ENCODE data around the gene IRAK3.
"Not testable (repeated sequence)": the region's sequence is repeated elsewhere in the genome, so short reads cannot be mapped to it uniquely, and the experiment has no call there.

Gene IRAK3

DNA sequence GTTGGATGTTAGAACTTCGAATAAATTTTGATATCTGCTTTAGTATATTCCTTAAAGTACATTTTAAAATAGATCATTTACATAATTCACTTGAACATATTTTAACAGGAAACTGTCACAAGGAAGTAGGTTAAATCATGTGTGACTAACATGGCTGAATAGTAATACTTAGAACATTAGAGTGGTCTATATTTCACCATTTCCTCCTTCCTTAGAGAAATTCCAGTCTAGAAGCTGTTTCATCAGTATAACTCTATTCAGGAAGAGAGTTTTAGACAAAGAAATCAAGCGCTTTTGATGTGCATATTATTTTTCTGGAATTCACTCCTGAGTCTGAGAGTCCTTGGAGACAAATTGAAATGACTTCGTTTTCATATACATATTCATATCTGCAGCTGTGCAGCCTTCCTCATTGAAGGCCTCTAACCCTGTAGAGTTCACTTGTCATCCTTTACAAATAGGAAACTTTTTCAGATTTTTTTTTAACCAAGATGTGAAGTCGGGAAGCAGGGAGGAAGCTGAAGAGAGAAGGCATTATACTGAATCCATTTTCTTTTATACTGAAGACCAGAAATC, 28.4 kb downstream of the IRAK3 start:
- no peak for DNase-seq

DNA sequence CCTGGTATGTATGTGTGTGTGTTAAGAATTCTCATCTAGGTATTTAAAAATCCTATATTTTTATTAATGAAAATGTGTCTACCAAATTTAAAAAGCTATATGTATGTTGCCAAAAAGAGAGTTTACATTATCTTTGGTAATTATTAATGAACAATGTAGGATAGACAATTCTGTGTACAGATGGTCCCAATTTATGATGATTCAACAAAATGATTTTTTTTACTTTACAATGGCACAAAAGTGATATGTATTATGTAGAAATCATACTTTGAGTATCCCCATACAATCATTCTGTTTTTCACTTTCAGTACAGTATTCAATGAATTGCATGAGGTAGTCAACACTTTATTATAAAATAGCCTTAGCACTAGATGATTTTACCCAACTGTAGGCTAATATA, 39.4 kb downstream of the IRAK3 start:
- DNase-seq = no peak

DNA sequence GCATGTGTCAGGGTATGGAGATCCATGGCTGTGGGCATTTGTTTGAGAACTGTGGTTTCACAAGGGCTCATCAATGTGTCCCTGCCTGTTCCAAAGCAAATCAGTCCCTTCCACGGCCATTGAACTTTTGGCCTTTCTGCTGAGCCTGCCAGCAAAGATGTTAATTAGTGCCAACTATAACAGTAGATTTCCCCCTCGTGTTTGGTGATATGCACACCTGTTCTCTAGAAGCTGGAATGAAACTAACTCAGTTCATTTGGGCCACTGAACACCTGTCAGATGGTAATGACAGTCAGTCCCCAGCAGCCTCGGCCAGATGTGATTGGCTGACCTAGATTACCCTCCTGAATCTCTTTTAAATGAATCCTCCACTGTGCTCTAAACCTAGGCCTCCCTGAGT, 43.2 kb downstream of the IRAK3 start:
- peak; percentile 5 for DNase-seq

DNA sequence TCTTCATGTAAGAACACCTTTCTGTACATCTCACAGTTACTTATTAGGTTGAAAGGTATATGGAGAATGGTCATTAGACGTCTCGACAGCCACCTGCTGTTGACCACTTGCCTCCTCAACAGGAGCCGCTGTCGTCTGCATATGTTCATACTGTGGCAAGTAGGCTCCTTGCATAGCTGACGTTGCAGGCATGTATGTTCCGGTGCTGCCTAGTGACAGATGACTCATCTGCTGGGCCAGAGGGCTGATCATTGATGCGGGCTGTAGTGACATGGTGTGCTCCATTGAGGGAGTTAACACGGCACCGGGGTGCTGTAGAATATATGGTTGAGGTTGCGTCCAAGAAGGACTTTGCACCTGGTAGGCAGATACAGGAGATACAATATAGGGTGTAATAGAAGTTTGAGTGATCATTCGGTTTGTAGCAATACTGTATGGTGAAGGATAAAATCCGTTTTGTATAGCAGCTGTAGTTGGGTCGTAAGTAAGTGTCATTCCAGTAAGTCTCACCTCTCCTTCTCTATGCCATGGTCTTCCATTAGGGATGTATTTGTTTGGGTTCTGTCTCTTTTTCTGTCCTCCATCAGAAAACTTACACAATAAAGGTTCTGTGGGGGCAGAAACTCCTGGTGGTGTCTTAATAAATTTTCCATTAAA, 45.2 kb downstream of the IRAK3 start:
- not testable (repeated sequence) for DNase-seq

DNA sequence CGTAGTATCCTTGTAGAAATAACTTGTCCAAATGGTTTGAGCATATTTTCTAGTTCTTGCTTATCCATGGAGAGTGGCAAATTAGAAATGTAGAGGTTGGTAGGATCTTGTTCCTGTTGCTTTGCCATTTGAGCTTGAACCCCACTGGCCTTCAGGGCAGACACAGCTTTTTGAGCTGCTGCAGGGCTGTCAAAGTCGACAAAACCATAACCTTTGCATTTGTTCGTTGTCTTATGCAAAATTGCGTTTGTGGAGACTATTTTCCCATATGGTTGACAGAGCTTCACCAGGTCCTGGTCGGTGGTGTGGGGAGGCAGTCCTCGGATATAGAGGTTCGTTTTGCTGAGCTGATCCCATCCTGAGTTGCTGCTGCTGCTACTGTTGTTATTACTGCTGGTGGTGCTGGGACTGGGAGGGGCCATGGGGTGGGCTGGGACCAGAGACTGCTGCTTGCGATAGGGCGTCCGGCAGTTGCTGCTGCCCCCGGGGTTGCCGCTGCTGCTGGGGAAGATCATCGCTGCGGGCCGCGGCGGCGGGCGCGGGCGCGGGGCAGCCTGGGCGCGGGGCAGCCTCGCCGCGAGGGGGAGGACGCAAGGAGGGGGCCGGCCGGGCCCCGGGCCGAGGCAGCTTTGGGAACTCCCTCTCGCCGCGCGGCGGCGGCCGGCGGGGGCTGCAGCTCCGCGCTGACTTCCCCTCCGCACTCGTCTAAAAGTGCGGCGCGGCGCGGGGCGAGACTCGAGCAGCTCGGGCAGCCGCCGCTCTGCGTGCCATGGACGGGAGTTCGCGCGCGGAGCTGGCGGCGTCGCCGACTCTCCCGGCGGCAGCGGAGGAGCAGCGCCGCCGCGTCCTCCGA, 46.0 kb downstream of the IRAK3 start:
- peak; percentile 13 for DNase-seq

DNA sequence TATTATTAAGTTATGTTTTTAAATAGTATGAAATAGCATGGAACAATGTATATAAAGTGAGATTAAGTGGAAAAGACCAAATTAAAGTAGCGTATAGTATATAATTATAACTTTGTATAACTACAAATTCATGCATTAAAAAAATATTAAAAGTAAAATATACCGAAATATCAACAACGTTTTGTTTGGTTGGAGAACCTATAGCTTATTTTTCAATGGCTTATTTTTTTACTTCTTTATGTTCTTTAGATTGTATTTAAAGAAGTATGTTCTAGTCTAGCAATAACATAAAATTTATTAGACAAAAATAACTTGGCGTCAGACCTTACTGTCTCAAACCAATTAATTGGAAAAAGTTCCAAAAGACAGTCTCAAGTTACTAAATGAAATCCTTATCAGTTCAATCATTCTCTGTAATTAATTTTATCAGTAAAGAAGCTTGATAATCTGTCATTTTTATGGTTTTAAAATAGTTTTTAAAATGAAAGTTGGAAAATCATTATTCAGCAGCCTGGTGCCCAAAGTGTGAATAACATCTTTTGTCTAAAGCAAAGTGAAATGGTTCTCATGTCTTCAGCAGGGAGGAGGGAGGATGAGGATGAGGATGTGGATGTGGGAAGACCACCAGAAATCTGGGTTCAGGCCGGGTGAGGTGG, 46.7 kb downstream of the IRAK3 start:
- no peak for DNase-seq

DNA sequence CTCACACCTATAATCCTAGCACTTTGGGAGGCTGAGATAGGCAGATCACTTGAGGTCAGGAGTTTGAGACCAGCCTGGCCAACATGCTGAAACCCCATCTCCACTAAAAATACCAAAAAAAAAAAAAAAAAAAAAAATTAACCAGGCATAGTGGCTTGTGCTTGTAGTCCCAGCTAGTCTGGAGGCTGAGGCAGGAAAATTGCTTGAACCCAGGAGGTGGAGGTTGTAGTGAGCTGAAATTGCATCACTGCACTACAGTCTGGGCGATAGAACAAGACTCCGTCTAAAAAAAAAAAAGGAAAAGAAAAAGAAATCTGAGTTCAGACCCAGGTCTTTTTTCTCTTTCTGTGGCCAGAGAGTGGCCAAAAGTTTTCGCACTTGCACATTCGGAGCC, 47.3 kb downstream of the IRAK3 start:
- not testable (repeated sequence) for DNase-seq

DNA sequence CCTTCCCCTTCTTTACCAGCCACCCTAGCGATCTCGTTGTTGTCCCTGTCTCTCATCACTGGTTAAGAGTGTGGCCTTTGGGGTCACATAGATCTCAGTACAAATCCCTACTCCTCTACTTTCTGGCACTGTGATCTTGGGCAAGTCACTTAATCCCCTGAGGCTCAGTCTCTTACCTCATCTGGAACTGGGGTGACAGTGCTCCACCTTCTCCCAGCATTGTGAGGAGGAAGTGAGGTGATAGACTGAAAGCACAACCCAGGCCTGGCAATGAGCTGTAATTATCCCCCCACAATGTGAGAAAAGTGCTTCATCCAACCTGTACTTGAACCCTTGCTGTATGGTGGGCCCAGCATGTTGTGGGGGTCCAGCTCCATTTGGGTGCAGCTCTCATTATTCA, 48.0 kb downstream of the IRAK3 start:
- no peak for DNase-seq

DNA sequence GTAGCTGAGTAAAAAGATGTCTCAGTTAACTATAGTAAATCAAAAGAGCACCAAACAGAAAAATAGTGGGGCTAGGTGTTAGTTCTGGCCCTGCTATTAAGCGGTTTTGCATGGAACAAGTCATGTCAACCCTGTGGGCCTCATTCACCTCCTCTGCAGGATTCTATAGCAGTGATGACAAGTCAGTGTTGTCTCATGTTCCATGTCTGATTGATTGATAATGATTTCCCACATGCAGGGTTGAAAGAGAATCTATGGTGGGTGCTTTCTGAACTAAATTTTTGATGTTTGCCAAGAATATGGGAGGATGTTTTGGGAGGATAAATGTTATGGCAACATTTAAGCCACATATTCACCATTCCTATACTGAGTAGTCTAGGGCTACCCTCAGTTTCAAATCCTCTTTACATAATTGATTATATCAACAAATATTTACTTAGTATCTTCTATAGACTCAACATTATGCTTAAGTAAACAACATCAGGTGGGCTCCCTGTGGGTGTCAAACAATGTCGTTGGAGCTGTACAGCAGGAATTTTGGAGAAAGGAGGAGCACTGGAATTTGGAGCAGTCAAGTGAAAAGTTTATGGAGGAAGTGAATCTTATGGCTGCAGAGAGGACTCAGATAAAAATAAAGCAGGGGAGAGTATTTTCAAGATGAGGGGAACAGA, 48.6 kb downstream of the IRAK3 start:
- no peak for DNase-seq

DNA sequence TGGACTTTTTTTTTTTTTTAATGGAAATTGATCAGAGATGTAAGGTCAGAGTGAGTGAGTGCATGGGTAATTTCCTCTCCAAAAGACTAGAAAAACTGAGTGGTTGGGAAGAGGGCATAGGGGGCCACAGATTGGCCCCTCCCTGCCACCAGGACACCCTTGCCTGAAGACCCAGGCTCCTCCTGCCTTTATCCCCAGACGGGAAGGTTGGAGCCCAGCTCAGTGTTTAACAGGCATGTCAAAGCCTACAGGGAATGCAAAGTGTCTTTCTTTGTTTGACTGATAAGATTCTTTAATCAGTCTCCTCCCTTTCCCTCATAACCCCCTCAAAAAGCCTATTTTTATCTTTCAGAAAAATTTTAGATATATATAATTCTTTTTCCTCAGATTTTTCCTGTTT, 50.3 kb downstream of the IRAK3 start:
- no peak for DNase-seq

DNA sequence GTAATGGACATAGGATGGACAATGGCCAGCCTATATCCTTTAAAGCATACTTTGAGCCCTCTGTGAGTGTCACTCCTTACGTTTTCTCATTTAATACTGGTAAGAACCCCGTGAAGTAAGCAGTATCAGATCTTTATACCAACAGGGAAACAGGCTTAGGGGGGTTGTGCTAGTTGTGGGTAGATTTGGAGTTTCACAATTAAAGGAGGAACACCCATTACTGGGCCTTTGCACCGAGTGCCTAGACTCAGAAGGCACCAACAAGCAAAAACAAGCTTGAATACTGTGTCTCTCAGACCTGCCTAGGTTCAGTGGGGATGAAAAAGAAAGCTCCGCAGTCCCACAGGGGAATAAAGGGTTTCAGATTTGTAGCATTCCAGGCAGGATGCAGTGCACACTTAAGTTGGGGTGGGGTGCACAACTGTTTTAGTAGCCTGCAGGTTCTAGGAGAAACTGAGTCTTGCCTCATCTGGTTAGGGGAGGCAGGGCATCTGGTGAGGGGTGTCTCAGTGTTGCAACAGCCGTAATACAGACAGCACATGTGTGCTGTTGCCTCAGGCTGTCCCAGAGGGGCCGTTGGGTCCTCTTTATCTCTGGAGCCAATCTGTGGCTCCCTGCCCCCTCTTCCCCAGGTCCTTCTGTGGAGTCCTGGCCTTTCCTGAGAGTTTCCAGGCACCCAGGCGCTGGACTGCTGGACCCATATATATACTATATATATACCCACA, 51.2 kb downstream of the IRAK3 start:
- DNase-seq = no peak

DNA sequence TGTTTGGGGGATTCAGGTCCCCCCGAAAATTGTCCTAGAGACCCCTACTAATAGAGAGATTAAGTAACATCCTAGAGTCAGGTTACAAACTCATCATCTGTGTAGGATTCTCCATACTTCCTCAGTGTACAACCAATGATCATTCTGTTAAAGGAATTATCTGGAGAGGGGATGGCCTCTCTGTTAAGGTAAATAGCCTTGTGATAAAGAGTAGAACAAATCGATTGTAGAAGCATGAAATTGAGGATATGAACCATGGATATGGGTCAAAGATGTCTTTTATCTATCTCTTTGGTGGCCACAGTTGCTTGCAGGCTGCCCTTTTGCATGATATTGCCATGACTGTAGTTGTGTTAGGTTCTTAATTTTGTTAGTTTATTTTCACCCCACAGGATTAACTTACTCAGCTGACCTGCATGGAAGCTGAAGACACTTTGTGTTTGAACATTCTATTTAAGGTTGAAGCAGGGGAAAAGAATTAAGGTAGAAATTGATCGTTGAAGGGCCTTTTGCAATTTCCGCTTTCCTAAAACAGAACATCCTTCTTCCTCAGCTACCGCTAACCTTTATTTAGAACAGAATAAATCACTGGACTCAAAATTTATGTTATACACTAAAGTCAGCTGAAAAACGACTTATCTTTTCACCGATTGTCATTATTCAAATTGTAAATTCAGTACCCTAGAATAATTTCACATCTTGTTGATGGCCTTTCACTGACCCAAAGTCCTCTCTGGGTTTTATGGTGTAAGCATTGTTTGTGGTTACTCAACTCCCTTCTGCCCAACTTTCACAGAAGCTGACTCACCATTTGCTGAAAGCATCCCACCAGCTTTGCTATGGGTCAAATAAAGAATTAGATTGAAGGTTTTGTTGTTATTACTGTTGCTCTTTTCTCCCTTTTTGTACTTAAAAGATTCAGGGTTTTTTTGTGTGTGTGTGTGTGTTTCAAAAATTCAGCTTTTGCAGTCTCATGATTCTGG, 52.3 kb downstream of the IRAK3 start:
- DNase-seq = no peak

DNA sequence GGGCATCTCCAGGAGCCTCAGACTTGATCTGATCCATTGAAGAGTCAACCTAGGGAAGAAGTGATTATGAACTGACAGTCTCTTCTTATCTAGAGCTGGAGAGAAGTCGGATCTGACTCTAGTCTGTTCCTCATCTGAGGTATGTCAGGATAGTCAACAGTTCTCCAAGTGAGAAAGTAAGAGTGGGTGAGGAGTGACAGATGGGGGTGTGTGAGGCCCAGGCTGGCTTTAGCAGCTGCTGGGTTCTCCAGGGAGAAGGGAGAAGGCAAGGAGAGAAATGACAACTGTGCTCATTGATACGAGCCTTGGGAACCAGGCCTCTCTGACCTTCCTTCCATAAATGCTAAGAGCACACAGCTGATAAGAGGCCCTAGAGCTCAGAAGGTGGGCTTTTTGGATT, 53.3 kb downstream of the IRAK3 start:
- DNase-seq = no peak

DNA sequence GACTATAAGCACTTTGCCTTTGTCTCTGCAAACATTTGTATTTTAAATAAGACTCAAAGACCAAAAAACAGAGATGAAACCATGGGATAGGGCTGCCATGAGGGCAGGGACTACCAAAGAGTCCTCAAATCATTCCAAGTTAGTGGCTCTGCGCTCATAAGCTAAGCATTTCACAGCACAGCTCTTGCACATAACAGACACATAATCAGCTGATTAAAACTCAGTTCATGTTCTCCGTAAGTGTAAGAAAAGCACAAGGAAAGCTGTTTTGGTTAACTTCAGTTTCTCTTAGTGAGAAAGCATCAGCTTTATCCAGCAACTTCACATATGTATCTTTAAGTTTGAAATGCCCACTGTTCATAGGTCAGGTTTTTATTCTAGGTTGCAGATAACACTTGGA, 54.9 kb downstream of the IRAK3 start:
- no peak for DNase-seq

DNA sequence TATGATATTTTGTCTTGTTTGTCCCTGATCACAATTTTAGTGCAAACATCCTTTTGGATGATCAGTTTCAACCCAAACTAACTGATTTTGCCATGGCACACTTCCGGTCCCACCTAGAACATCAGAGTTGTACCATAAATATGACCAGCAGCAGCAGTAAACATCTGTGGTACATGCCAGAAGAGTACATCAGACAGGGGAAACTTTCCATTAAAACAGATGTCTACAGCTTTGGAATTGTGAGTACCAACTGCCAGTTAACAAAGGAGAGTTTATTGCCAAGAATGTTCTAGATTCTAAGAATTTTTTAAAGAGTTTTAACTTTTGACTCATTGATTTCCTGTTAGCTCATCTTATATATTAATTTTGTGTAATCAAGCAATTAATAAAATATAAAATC, 55.4 kb downstream of the IRAK3 start:
- DNase-seq = no peak

DNA sequence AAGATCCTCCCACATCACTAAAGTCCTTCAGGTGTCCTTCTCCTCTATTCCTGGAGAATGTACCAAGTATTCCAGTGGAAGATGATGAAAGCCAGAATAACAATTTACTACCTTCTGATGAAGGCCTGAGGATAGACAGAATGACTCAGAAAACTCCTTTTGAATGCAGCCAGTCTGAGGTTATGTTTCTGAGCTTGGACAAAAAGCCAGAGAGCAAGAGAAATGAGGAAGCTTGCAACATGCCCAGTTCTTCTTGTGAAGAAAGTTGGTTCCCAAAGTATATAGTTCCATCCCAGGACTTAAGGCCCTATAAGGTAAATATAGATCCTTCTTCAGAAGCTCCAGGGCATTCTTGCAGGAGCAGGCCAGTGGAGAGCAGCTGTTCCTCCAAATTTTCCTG, 58.7 kb downstream of the IRAK3 start:
- no peak for DNase-seq

DNA sequence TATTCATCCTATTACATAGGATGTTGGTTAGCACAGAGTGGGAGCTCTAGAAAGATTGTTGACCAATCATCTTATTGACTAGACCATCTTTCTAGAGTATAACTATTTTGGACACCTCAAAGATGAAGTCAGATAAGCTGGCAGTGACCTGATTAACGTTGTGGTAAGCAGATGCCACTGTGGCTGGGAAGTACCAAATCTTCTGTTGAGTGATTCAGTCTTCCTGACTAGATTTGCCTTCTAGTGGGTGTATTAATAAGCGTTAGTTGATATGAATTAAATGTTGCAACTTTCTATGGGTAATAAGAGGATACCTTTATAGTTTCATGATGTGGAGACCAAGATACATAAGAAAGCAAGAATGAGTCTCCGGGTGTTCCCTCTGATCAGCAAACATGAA, 62.0 kb downstream of the IRAK3 start:
- no peak for DNase-seq

DNA sequence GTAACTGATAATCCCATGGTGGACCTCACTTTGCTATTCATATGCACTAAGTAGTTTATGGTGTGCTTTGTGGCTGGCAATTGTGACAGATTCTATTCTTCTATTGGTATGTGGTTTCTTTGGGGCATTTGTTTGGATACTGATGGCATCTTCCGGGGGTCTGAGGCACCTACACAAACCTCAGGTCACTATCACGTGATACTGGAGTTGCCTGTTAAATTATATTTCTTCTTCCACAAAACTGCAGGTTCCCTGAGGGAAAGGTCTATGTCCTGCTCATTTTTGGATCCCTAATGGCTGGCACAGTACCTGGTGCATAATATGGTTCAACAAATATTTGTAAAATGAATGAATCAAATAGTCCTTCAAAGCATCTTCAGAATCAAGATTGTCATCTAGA, 63.8 kb downstream of the IRAK3 start:
- DNase-seq = no peak

DNA sequence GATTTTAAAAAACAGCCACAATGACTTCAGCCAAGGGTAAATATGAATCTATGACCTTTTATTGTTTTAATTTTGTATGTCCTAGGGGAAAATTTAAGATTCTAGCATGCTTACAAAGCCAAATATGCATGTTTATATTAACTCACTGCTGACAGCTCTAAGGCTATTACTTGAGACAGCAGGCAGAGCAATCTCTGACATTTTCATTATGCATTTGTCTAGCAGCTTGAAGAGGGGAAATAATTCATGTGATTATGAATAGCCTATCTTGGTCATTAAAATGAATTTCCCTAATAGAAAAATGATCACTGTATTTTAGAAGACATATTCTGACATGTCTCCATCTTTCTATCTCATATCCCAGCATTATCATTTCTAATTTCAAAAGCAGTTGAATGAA, 66.7 kb downstream of the IRAK3 start:
- no peak for DNase-seq

DNA sequence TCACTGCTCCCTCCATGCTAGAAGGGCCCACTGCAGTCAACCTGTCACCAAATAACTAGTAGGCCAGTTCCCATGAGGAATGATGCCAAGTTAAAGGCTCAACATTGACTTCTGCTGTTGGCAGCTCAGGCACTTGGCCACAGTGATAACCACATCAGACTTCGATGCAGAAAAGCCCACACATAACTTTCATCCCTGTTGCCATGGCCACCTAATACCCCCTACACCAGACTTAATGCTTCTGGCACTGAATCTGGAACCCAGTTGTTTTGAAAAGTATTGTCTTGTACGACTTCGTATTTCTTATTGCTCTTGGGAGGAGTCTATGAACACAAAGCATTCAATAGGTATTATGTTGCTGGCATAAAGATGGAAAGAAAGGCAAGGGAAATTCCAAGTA, 69.0 kb downstream of the IRAK3 start:
- DNase-seq = no peak

DNA sequence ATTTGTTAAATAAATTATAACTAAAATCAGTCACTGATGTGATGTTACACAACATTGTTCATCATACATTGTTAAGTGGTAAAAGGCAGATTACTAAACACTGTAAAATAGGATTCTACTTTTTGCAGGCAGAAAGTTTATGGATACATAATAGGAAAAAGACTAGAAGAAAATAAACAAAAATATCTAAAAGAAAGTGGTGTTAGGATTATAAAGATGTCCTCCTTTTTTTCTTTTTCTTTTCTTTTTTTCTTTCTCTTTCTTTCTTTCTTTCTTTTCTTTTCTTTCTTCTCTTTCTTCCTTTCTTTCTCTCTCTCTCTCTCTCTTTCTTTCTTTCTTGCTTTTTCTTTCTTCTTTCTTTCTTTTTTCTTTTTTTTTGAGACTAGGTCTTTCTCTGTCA, 73.7 kb downstream of the IRAK3 start:
- no peak for DNase-seq
